ENCODE data around the gene ZNF304. TPM values are rescaled to one million over a fixed set of nuclear protein-coding genes. Genes with fewer than 3 reads are reported as not detected.
"Not testable (repeated sequence)": the region's sequence is repeated elsewhere in the genome, so short reads cannot be mapped to it uniquely, and the experiment has no call there.

Gene ZNF304
- total RNA-seq, 1 donor from 2014 or later: 26.5 TPM

GRCh38 chr19:57357406-57357805, 6.3 kb downstream of the ZNF304 start:
- DNase-seq (ENCODE audit: low spot score in 2 of 2) (no peak), FAIRE-seq (no peak)

- DNase-seq (ENCODE audit: low spot score in 2 of 2) (no peak), FAIRE-seq (no peak)
Measured at GRCh38 chr19:57359300-57359699, 8.2 kb downstream of the ZNF304 start.

- no peak for DNase-seq (ENCODE audit: low spot score in 2 of 2)
- no peak for FAIRE-seq
Measured at GRCh38 chr19:57362419-57362818, 11.3 kb downstream of the ZNF304 start.

- DNase-seq (ENCODE audit: low spot score in 2 of 2): peak; percentile 74 to 96
- FAIRE-seq: peak; percentile 95
Measured at GRCh38 chr19:57362997-57363687, 12.1 kb downstream of the ZNF304 start, which contains the start of the genes TRAPPC2B and ZNF547. TSS of gene TRAPPC2B (plus strand) at chr19:57363551. CDS start at chr19:57364834, 1,283 bp downstream. TSS of gene ZNF547 (plus strand) at chr19:57363551. CDS start at chr19:57368556, 5,005 bp downstream.

GRCh38 chr19:57363688-57364181, 12.7 kb downstream of the ZNF304 start:
- FAIRE-seq: no peak
- DNase-seq (ENCODE audit: low spot score in 2 of 2): peak in 1 of 2 donors; percentile 36

- DNase-seq (ENCODE audit: low spot score in 2 of 2): no peak
- no peak for FAIRE-seq
Measured at GRCh38 chr19:57366776-57367175, 15.7 kb downstream of the ZNF304 start.

- FAIRE-seq (no peak), DNase-seq (ENCODE audit: low spot score in 2 of 2) (no peak)
Measured at GRCh38 chr19:57374179-57374578, 23.1 kb downstream of the ZNF304 start.

GRCh38 chr19:57374647-57375046, 23.6 kb downstream of the ZNF304 start:
- not testable (repeated sequence) for DNase-seq (ENCODE audit: low spot score in 2 of 2); FAIRE-seq

GRCh38 chr19:57376151-57376550, 25.1 kb downstream of the ZNF304 start:
- DNase-seq (ENCODE audit: low spot score in 2 of 2) (no peak), FAIRE-seq (no peak)

- DNase-seq (ENCODE audit: low spot score in 2 of 2) (no peak), FAIRE-seq (no peak)
Measured at GRCh38 chr19:57377498-57378146, 26.6 kb downstream of the ZNF304 start.

GRCh38 chr19:57380923-57381322, 29.9 kb downstream of the ZNF304 start:
- DNase-seq (ENCODE audit: low spot score in 2 of 2): no peak
- FAIRE-seq: no peak

GRCh38 chr19:57382806-57383488, 31.9 kb downstream of the ZNF304 start:
- FAIRE-seq: no peak

GRCh38 chr19:57389194-57389729, 38.2 kb downstream of the ZNF304 start:
- FAIRE-seq (no peak), DNase-seq (ENCODE audit: low spot score in 2 of 2) (no peak)

More at GRCh38 chr19:57382806-57383488, 31.9 kb downstream of the ZNF304 start:
- DNase-seq (ENCODE audit: low spot score in 2 of 2): no peak

GRCh38 chr19:57389730-57390598, 38.9 kb downstream of the ZNF304 start, which contains the start of gene ZNF548:
TSS of gene ZNF548 (plus strand) at chr19:57389854. CDS start at chr19:57390100, 246 bp downstream.
- peak; percentile 56 for FAIRE-seq
- peak; percentile 76 to 90 for DNase-seq (ENCODE audit: low spot score in 2 of 2)

GRCh38 chr19:57395710-57396109, 44.6 kb downstream of the ZNF304 start:
- FAIRE-seq (no peak), DNase-seq (ENCODE audit: low spot score in 2 of 2) (no peak)

- no peak for FAIRE-seq
- DNase-seq (ENCODE audit: low spot score in 2 of 2): no peak
Measured at GRCh38 chr19:57398868-57399267, 47.8 kb downstream of the ZNF304 start.

- FAIRE-seq: no peak
- DNase-seq (ENCODE audit: low spot score in 2 of 2): no peak
Measured at GRCh38 chr19:57403737-57404563, 52.9 kb downstream of the ZNF304 start.

GRCh38 chr19:57406516-57407123, 55.5 kb downstream of the ZNF304 start:
- DNase-seq (ENCODE audit: low spot score in 2 of 2): peak in 1 of 2 donors; percentile 54
- FAIRE-seq: no peak
